K562 (cell line): ENCODE data around the gene CDH1. TPM values are rescaled to one million over a fixed set of nuclear protein-coding genes. Genes with fewer than 3 reads are reported as not detected.
"Not testable (repeated sequence)": the region's sequence is repeated elsewhere in the genome, so short reads cannot be mapped to it uniquely, and the experiment has no call there.

Experiments used
- ATAC-seq: fragments of 200-7000 bp; cut with Tn5 transposase; 3 replicates; pipeline ENCODE4 v1.9.1; 2020; ENCODE audit warnings: moderate library complexity
- BruUV-seq: library from RNA; stranded (reverse); fragments of 400-500 nt; replicated peaks from 2 replicates; lab custom pipeline; 2021; lab: Mats Ljungman, UMichigan
- CTCF ChIA-PET: fragments of 300-600 bp; formaldehyde crosslinking; extraction: SDS; loops from one replicate; lab custom pipeline; 2021; ENCODE audit warnings: low intra/inter-chr PET ratio; lab: Yijun Ruan, JAX
- POLR2A ChIA-PET: fragments of 300-600, 350-650 bp; sonication (Branson Sonifier 250); formaldehyde crosslinking; extraction: SDS; loops from one replicate; lab custom pipeline; 2021; ENCODE audit warnings: antibody characterized with exemption, inconsistent platforms; lab: Yijun Ruan, JAX
- DNase-seq, 4 experiments: peaks; one replicate each; pipeline versions ENCODE4 v3.0.0 to v3.0.0-alpha.2; 2011 to 2018; ENCODE audit warnings: low spot score in 3 of 4, mixed read lengths in 3 of 4; ENCODE audit errors: extremely low read depth in 1 of 4
- FAIRE-seq: peaks from 2 replicates; lab custom pipeline; 2011; peaks lifted over from hg19 to GRCh38; lab: Jason Lieb, UNC
- H2AFZ ChIP-seq: 2 replicates; pipeline ENCODE4 v1.6.0; 2011; ENCODE audit warnings: low read depth, low read length, control low read depth, inconsistent platforms
- H3K27ac ChIP-seq: fragments of 200-600 bp; 3 replicates; pipeline ENCODE4 v1.8.0; 2011; ENCODE audit warnings: low read depth, mild to moderate bottlenecking, control low read depth, inconsistent platforms, low read length, moderate library complexity, mixed read lengths; ENCODE audit errors: extremely low read depth
- H3K27me3 ChIP-seq, 2 experiments: fragments of 300-600 bp in 1 of 2; 2 replicates in 1 of 2; 3 replicates in 1 of 2; pipeline versions ENCODE4 v1.6.0 to v1.8.0; 2011; ENCODE audit warnings: inconsistent platforms in 2 of 2, low read length in 2 of 2, mild to moderate bottlenecking in 1 of 2, mixed read lengths in 1 of 2, moderate library complexity in 1 of 2; ENCODE audit not compliant: control insufficient read depth in 2 of 2, insufficient read depth in 2 of 2
- H3K36me3 ChIP-seq: fragments of 300-600 bp; 3 replicates; pipeline ENCODE4 v1.8.0; 2011; ENCODE audit warnings: mild to moderate bottlenecking, low read length, inconsistent platforms; ENCODE audit not compliant: control insufficient read depth, insufficient read depth
- H3K4me1 ChIP-seq, 2 experiments: fragments of 200-600 bp in 1 of 2; replicated peaks in 1 of 2; 2 replicates in 1 of 2; 3 replicates in 1 of 2; pipeline versions ENCODE4 v1.5.1 to v1.8.0; 2011; ENCODE audit warnings: inconsistent platforms in 2 of 2, low read length in 2 of 2, mild to moderate bottlenecking in 1 of 2, mixed read lengths in 1 of 2, moderate library complexity in 1 of 2; ENCODE audit not compliant: control insufficient read depth in 2 of 2, insufficient read depth in 2 of 2
- H3K4me2 ChIP-seq: 2 replicates; pipeline ENCODE4 v1.6.1; 2011; ENCODE audit warnings: low read length, control low read depth, inconsistent platforms, mixed read lengths; ENCODE audit not compliant: insufficient read depth
- H3K4me3 ChIP-seq: fragments of 200-600 bp; sonication (generic), shearing (Covaris generic); 2 replicates; pipeline ENCODE4 v1.5.1; 2016; ENCODE audit warnings: control low read depth, inconsistent platforms
- H3K79me2 ChIP-seq: fragments of 200-600 bp; 3 replicates; pipeline ENCODE4 v1.8.0; 2011; ENCODE audit warnings: low read length, inconsistent platforms; ENCODE audit not compliant: control insufficient read depth, insufficient read depth
- H3K9ac ChIP-seq, 2 experiments: 2 replicates each; pipeline versions ENCODE4 v1.6.0 to v1.6.1; 2011; ENCODE audit warnings: low read depth in 2 of 2, low read length in 2 of 2, control low read depth in 1 of 2, inconsistent platforms in 1 of 2, mild to moderate bottlenecking in 1 of 2, mixed read lengths in 1 of 2; ENCODE audit not compliant: insufficient read depth in 1 of 2
- H3K9me1 ChIP-seq: one replicate; pipeline ENCODE4 v1.6.0; 2011; ENCODE audit warnings: inconsistent platforms, mild to moderate bottlenecking, low read length, moderate library complexity; ENCODE audit not compliant: control insufficient read depth, insufficient read depth
- H3K9me3 ChIP-seq: replicated peaks from 2 replicates; pipeline ENCODE4 v1.5.1; 2011; ENCODE audit warnings: low read depth, low read length, inconsistent platforms; ENCODE audit not compliant: control insufficient read depth, insufficient read depth
- H4K20me1 ChIP-seq: replicated peaks from 2 replicates; pipeline ENCODE4 v1.6.1; 2011; ENCODE audit warnings: low read length, inconsistent platforms, mixed read lengths; ENCODE audit not compliant: control insufficient read depth, insufficient read depth
- CHAMP1 ChIP-seq: fragments of 450-650 bp; IDR thresholded peaks from 2 replicates; pipeline ENCODE4 v1.6.1; 2016; ENCODE audit warnings: mild to moderate bottlenecking
- NR2C1 ChIP-seq, 2 experiments: fragments of 450-650 bp; IDR thresholded peaks; 2 replicates each; pipeline ENCODE4 v1.6.1; 2017; ENCODE audit warnings: mild to moderate bottlenecking in 2 of 2, antibody characterized with exemption in 1 of 2, inconsistent platforms in 1 of 2, missing compliant biosample characterization in 1 of 2, missing genetic modification characterization in 1 of 2
- RBM25 ChIP-seq: fragments of 200-400 bp; formaldehyde crosslinking; IDR thresholded peaks from 2 replicates; pipeline ENCODE4 v1.6.1; 2018; ENCODE audit warnings: low read length, low read depth, moderate library complexity; ENCODE audit not compliant: severe bottlenecking
- WGBS: fragments of 100-300 bp; shearing (Covaris generic); methylation state at CpG from one replicate; pipeline ENCODE4 v1.1.6; 2016; ENCODE audit warnings: low coverage, mixed read lengths; ENCODE audit not compliant: insufficient coverage; ENCODE audit errors: missing lambda C conversion rate; 5-methylcytosine and 5-hydroxymethylcytosine counted together
- in situ Hi-C: fragments of 300-500 bp; cut with MboI; formaldehyde crosslinking; loops from 4 replicates; pipeline ENCODE4 v1.15.0; 2018; ENCODE audit warnings: inconsistent platforms, mixed read lengths
- intact Hi-C: fragments of 100-400 bp; cut with micrococcal nuclease; formaldehyde crosslinking; loops from 2 replicates; pipeline ENCODE4 v1.14.2; 2022
- polyA plus RNA-seq, 8 experiments: library from polyadenylated mRNA; depleted of rRNA in 4 of 8; stranded (reverse) in 5 of 8; unstranded in 3 of 8; fragments of >200 nt; fragmentation: Nextera tagmentation in 2 of 8; fragmentation: Illumina TruSeq in 1 of 8; extraction: Ambion mirVana in 2 of 8; extraction: Trizol in 1 of 8; gene quantifications; 2 replicates each; pipeline versions ENCODE4 v1.2.1 to v1.2.3, GENCODE V29; 2011 to 2014; ENCODE audit warnings: inconsistent platforms in 1 of 8, missing spikeins in 1 of 8
- total RNA-seq, 7 experiments: library from RNA; depleted of rRNA in 6 of 7; stranded (reverse); fragments of >200 nt in 6 of 7; fragmentation: Illumina TruSeq in 2 of 7; extraction: Trizol in 2 of 7; gene quantifications; 2 replicates each; pipeline versions ENCODE4 v1.2.1 to v1.2.3, GENCODE V29; 2011 to 2021; ENCODE audit warnings: low replicate concordance in 1 of 7

Gene CDH1
- total and polyA plus RNA-seq, 9 of the 15 experiments (the other 6 are each of a cell fraction or from before 2014, with no cell fraction given) = 0.01 to 0.69 TPM; not detected in 7

GRCh38 chr16:68715471-68715870 is 21.6 kb upstream of the CDH1 start:
- Histone ChIP-seq H3K4me3 (no peak overlapping the region), H3K4me2 (no peak overlapping the region), H3K27ac (no peak overlapping the region), H3K36me3 (no peaks in the 10 kb centered on the region), H3K79me2 (no peaks in the 10 kb centered on the region), H3K4me1 (peaks cover 0 to 5% of the 10 kb centered on the region in 2 experiments; a peak in 2 of 5 replicates), H3K9me3 (no peaks in the 10 kb centered on the region), H3K27me3 (peaks cover 0 to 6% of the 10 kb centered on the region in 2 experiments; a peak in 2 of 5 replicates), H4K20me1 (no peaks in the 10 kb centered on the region), H3K9me1 (no peaks in the 10 kb centered on the region), H2AFZ (no peak overlapping the region), H3K9ac (no peak overlapping the region)
- ChIA-PET POLR2A (no interaction called here), CTCF (no interaction called here)
- intact Hi-C loops (no loop called here), in situ Hi-C loops (no loop called here)
- FAIRE-seq (no peak), ATAC-seq (no peak), DNase-seq (no peak)
- WGBS = 71% methylated on average over 5 of the region's 5 CpGs
- TF ChIP-seq NR2C1 (IDR thresholded peaks at IDR 0.05) (peak; percentile 39; the same call in 1 of the 2 replicates), NR2C1 (tag; IDR thresholded peaks at IDR 0.05) (no peak), CHAMP1 (no peak)
- no TSS peak for BruUV-seq

GRCh38 chr16:68716516-68716915 is 20.6 kb upstream of the CDH1 start:
- H4K20me1 ChIP-seq, CTCF ChIA-PET, H2AFZ ChIP-seq, H3K4me3 ChIP-seq, H3K9me3 ChIP-seq, H3K4me1 ChIP-seq, BruUV-seq, in situ Hi-C loops, H3K79me2 ChIP-seq, ATAC-seq, DNase-seq, H3K9me1 ChIP-seq, intact Hi-C loops, H3K4me2 ChIP-seq, H3K9ac ChIP-seq, FAIRE-seq, H3K27me3 ChIP-seq, H3K36me3 ChIP-seq, H3K27ac ChIP-seq: not testable (repeated sequence)
- whole genome bisulfite sequencing = 51% methylated on average over 3 of the region's 4 CpGs
- peak; percentile 13 for TF ChIP-seq RBM25
- POLR2A ChIA-PET = interaction anchor here (0.6 to 0.7 kb wide), 2 partner anchors 59 to 453 kb away, joined by 3 to 4 read pairs; no protein-coding TSS in a partner anchor
